HCT116 (cell line): ENCODE measurements around the gene PGRMC2. TPM values are rescaled to one million over a fixed set of nuclear protein-coding genes. Genes with fewer than 3 reads are reported as not detected.

Experiments
- ATAC-seq: fragments of 200-7000 bp; cut with Tn5 transposase; 2 replicates; pipeline ENCODE4 v1.9.1; 2020; ENCODE audit warnings: mild to moderate bottlenecking, moderate library complexity
- BruUV-seq: library from RNA; stranded (reverse); fragments of 400-500 nt; replicated peaks from 2 replicates; lab custom pipeline; 2021; lab: Mats Ljungman, UMichigan
- CTCF ChIA-PET: fragments of 300-600 bp; sonication (Branson Sonifier 250); formaldehyde crosslinking; loops from one replicate; lab custom pipeline; 2021; ENCODE audit warnings: antibody characterized with exemption; lab: Charles Lee
- POLR2A ChIA-PET: fragments of 300-600, 350-600 bp; sonication (Branson Sonifier 250); formaldehyde crosslinking; loops from one replicate; lab custom pipeline; 2021; ENCODE audit warnings: antibody characterized with exemption; lab: Charles Lee
- RAD21 ChIA-PET, 2 experiments: fragments of 300-600 bp; sonication (Branson Sonifier 250); formaldehyde crosslinking; loops; one replicate each; lab custom pipeline; 2023; ENCODE audit warnings: low total read pairs in 2 of 2; ENCODE audit not compliant: uncharacterized antibody in 2 of 2, unreplicated experiment in 2 of 2, low non-redundant PET in 1 of 2; lab: Charles Lee
- DNase-seq: peaks from one replicate; pipeline ENCODE4 v3.0.0-alpha.2; 2010; ENCODE audit warnings: low read depth, low spot score
- H2AFZ ChIP-seq: fragments of 200-600 bp; shearing (Covaris generic), sonication (generic); 2 replicates; pipeline ENCODE4 v1.6.1; 2017; ENCODE audit warnings: low read depth, mixed run types, mixed read lengths, antibody characterized with exemption, low read length; ENCODE audit not compliant: poor library complexity, severe bottlenecking
- H3K27ac ChIP-seq: 2 replicates; pipeline ENCODE4 v1.5.1; 2012; ENCODE audit warnings: low read depth, low read length
- H3K27me3 ChIP-seq: fragments of 200-600 bp; sonication (generic); 2 replicates; pipeline ENCODE4 v1.6.1; 2016; ENCODE audit warnings: mixed run types, low read length, mixed read lengths; ENCODE audit not compliant: insufficient read depth
- H3K36me3 ChIP-seq, 2 experiments: fragments of 200-500 bp in 1 of 2; fragments of 200-600 bp in 1 of 2; sonication (Bioruptor generic) in 1 of 2; sonication (generic) in 1 of 2; 2 replicates each; pipeline versions ENCODE4 v1.5.1 to v1.6.1; 2014 to 2016; ENCODE audit warnings: low read length in 2 of 2, inconsistent platforms in 1 of 2, mixed read lengths in 1 of 2, mixed run types in 1 of 2; ENCODE audit not compliant: insufficient read depth in 2 of 2, control insufficient read depth in 1 of 2
- H3K4me1 ChIP-seq, 2 experiments: fragments of 200-600 bp in 1 of 2; sonication (generic) in 1 of 2; 2 replicates each; pipeline versions ENCODE4 v1.5.1 to v1.6.1; 2012 to 2017; ENCODE audit warnings: low read length in 2 of 2, inconsistent platforms in 1 of 2, mild to moderate bottlenecking in 1 of 2, mixed read lengths in 1 of 2, mixed run types in 1 of 2, moderate library complexity in 1 of 2; ENCODE audit not compliant: insufficient read depth in 2 of 2, control insufficient read depth in 1 of 2
- H3K4me2 ChIP-seq: fragments of 200-600 bp; sonication (generic); 2 replicates; pipeline ENCODE4 v1.6.1; 2017; ENCODE audit warnings: mixed run types, low read length, mixed read lengths
- H3K4me3 ChIP-seq, 2 experiments: fragments of 200-600 bp in 1 of 2; sonication (generic) in 1 of 2; replicated peaks in 1 of 2; 2 replicates each; pipeline ENCODE4 v1.5.1; 2011 to 2016; ENCODE audit warnings: low read length in 2 of 2, control low read depth in 1 of 2, low read depth in 1 of 2, mild to moderate bottlenecking in 1 of 2, mixed read lengths in 1 of 2, mixed run types in 1 of 2
- H3K79me2 ChIP-seq: fragments of 200-600 bp; sonication (generic); 2 replicates; pipeline ENCODE4 v1.6.1; 2017; ENCODE audit warnings: mild to moderate bottlenecking, mixed run types, low read length, moderate library complexity, mixed read lengths; ENCODE audit not compliant: insufficient read depth
- H3K9ac ChIP-seq: fragments of 200-600 bp; sonication (generic); 2 replicates; pipeline ENCODE4 v1.6.1; 2016; ENCODE audit warnings: low read length, mixed read lengths
- H3K9me2 ChIP-seq: fragments of 200-600 bp; sonication (generic), shearing (Covaris generic); 2 replicates; pipeline ENCODE4 v1.6.1; 2017; ENCODE audit warnings: mixed run types, mild to moderate bottlenecking, moderate library complexity; ENCODE audit not compliant: insufficient read depth
- H3K9me3 ChIP-seq, 2 experiments: fragments of 200-500 bp in 1 of 2; fragments of 200-600 bp in 1 of 2; sonication (Bioruptor generic) in 1 of 2; sonication (generic) in 1 of 2; 2 replicates each; pipeline ENCODE4 v1.6.1; 2014 to 2017; ENCODE audit warnings: low read length in 2 of 2, mixed read lengths in 2 of 2, inconsistent platforms in 1 of 2, low read depth in 1 of 2, mild to moderate bottlenecking in 1 of 2, mixed run types in 1 of 2, moderate library complexity in 1 of 2; ENCODE audit not compliant: control insufficient read depth in 1 of 2, insufficient read depth in 1 of 2
- H4K20me1 ChIP-seq: fragments of 200-600 bp; sonication (generic), shearing (Covaris generic); 2 replicates; pipeline ENCODE4 v1.6.1; 2017; ENCODE audit warnings: mixed run types, mild to moderate bottlenecking, moderate library complexity; ENCODE audit not compliant: insufficient read depth
- CBX3 ChIP-seq: IDR thresholded peaks from 2 replicates; pipeline ENCODE4 v1.6.1; 2012; ENCODE audit warnings: low read depth
- CEBPB ChIP-seq: IDR thresholded peaks from 2 replicates; pipeline ENCODE4 v1.6.1; 2012; ENCODE audit warnings: low read depth
- EZH2 ChIP-seq: fragments of 200-600 bp; sonication (generic); IDR thresholded peaks from 2 replicates; pipeline ENCODE4 v1.6.1; 2017; ENCODE audit warnings: antibody characterized with exemption, mixed run types
- JUND ChIP-seq: IDR thresholded peaks from 2 replicates; pipeline ENCODE4 v1.6.1; 2012
- SIN3A ChIP-seq: IDR thresholded peaks from 2 replicates; pipeline ENCODE4 v1.6.1; 2012; ENCODE audit warnings: low read depth
- TCF7L2 ChIP-seq: IDR thresholded peaks from 2 replicates; pipeline ENCODE4 v1.7.0; 2011; ENCODE audit warnings: borderline replicate concordance, inconsistent platforms; ENCODE audit not compliant: insufficient read depth, insufficient read length; ENCODE audit errors: extremely low read depth
- ZNF274 ChIP-seq: fragments of 200-500 bp; sonication (Bioruptor generic); IDR thresholded peaks from 2 replicates; pipeline ENCODE4 v1.6.1; 2014; ENCODE audit warnings: mild to moderate bottlenecking, low read depth, low read length, inconsistent platforms
- intact Hi-C: fragments of 100-400 bp; cut with micrococcal nuclease; formaldehyde crosslinking; loops from 2 replicates; pipeline ENCODE4 v1.10.0; 2022
- total RNA-seq: library from RNA; stranded (reverse); gene quantifications from one replicate; pipeline ENCODE4 v1.2.1, GENCODE V29; 2021; ENCODE audit not compliant: unreplicated experiment

PGRMC2 gene
- total RNA-seq, 1 experiment from 2014 or later = 52.3 TPM

DNA sequence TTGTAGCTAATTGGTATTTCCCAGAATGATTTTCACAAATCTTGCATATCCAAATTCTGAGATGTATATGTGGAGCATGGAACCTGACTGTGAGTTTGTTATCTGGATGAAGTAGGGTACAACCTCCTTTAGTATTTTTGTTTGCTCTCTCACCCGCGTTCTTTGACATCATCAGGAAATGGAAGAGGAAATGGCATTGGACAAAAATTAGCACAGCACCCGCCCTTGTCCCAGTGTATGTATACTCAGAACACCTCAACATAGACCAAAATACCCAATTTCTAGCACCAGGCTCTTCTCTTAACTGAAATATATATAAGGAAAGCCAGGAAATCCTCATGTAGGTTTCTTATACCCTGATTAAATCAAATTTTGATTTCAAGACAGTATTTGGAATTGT, 6.9 kb upstream of the PGRMC2 start:
- no peak overlapping the region for H3K4me2 ChIP-seq
- POLR2A ChIA-PET = no interaction called here

GRCh38 chr4:128292349-128292748, 4.7 kb upstream of the PGRMC2 start:
- Histone ChIP-seq H3K27ac (no peak overlapping the region), H3K9ac (no peak overlapping the region)
- CTCF ChIA-PET = no interaction called here
- TF ChIP-seq SIN3A (no peak), CEBPB (no peak), JUND (no peak), EZH2 (no peak), TCF7L2 (no peak), CBX3 (no peak)
- TF ChIP-seq, all 23 proteins: peak for 0
- H4K20me1 ChIP-seq = no peaks in the 10 kb centered on the region
- ChIA-PET RAD21 (no interaction called here), POLR2A (no interaction called here)
- H3K79me2 ChIP-seq = no peaks in the 10 kb centered on the region
- no peaks in the 10 kb centered on the region for H3K36me3 ChIP-seq
- no peak overlapping the region for H3K4me3 ChIP-seq
- H3K27me3 ChIP-seq = no peaks in the 10 kb centered on the region
- no peak overlapping the region for H2AFZ ChIP-seq
- ATAC-seq (no peak), DNase-seq (no peak)
- peaks cover 7 to 10% of the 10 kb centered on the region in 2 experiments; a peak in 3 of 4 replicates for H3K4me1 ChIP-seq
- BruUV-seq = no TSS peak
- no peaks in the 10 kb centered on the region for H3K9me3 ChIP-seq
- no peak overlapping the region for H3K4me2 ChIP-seq
- no peaks in the 10 kb centered on the region for H3K9me2 ChIP-seq
- intact Hi-C loops = no loop called here

More for the DNA sequence above, 6.9 kb upstream of the PGRMC2 start:
- no peak overlapping the region for H3K27ac ChIP-seq
- H3K36me3 ChIP-seq = no peaks in the 10 kb centered on the region
- DNase-seq = no peak
- no peaks in the 10 kb centered on the region for H3K9me2 ChIP-seq
- H3K4me1 ChIP-seq = no peaks in the 10 kb centered on the region
- intact Hi-C loops = no loop called here
- TF ChIP-seq ZNF274 = no peak
- no peak for TF ChIP-seq CBX3
- H2AFZ ChIP-seq = no peak overlapping the region
- RAD21 ChIA-PET = no interaction called here
- no peaks in the 10 kb centered on the region for H3K9me3 ChIP-seq
- no peaks in the 10 kb centered on the region for H3K27me3 ChIP-seq
- no peak overlapping the region for H3K4me3 ChIP-seq
- BruUV-seq = no TSS peak
- H3K79me2 ChIP-seq = no peaks in the 10 kb centered on the region
- no peak overlapping the region for H3K9ac ChIP-seq
- no peaks in the 10 kb centered on the region for H4K20me1 ChIP-seq
- no peak for ATAC-seq
- CTCF ChIA-PET = no interaction called here
